OCI-LY3 (cell line): ENCODE results near the gene C1QTNF12.

ENCODE experiments used
- CTCF ChIP-seq: fragments of 200-600, 300-600 bp; sonication (generic); IDR thresholded peaks from 2 replicates; pipeline ENCODE4 v1.5.1; 2014; ENCODE audit warnings: antibody characterized with exemption, low read length, low read depth
- EZH2phosphoT487 ChIP-seq: fragments of 200-600 bp; shearing (Covaris generic); IDR thresholded peaks from 2 replicates; pipeline ENCODE4 v1.6.1; 2018; ENCODE audit warnings: antibody characterized with exemption, mixed run types, low read depth

- TF ChIP-seq CTCF (no peak), EZH2phosphoT487 (no peak)
Observed at GRCh38 chr1:1202831-1203560, 43.5 kb downstream of the C1QTNF12 start.
